ENCODE data around the gene FAM219B. TPM values are rescaled to one million over a fixed set of nuclear protein-coding genes. Genes with fewer than 3 reads are reported as not detected.

FAM219B gene
- total RNA-seq, 2 donors from 2014 or later, result 49.6 to 74.3 TPM

- peak overlapping the region; percentile 37 for H3K4me3 Mint-ChIP-seq
- DNase-seq (ENCODE audit: low spot score), result no peak
- H3K36me3 Mint-ChIP-seq, result peaks cover 4% of the 10 kb centered on the region
- H3K9me3 Mint-ChIP-seq, result no peaks in the 10 kb centered on the region
- H3K27ac Mint-ChIP-seq, result peak overlapping the region; percentile 73 to 74
- peak; percentile 69 to 72 for ATAC-seq
- peaks cover 48 to 55% of the 10 kb centered on the region in 2 donors for H3K4me1 Mint-ChIP-seq (ENCODE audit: low read depth in 2 of 2)
- H3K27me3 Mint-ChIP-seq, result no peaks in the 10 kb centered on the region
Measured at GRCh38 chr15:74863239-74864056, 43.2 kb downstream of the FAM219B start.

GRCh38 chr15:74858369-74858740 is 48.3 kb downstream of the FAM219B start:
- H3K27ac Mint-ChIP-seq, result peak overlapping the region; percentile 83 to 87
- peaks cover 1% of the 10 kb centered on the region for H3K36me3 Mint-ChIP-seq
- peaks cover 33 to 34% of the 10 kb centered on the region in 2 donors for H3K4me1 Mint-ChIP-seq (ENCODE audit: low read depth in 2 of 2)
- H3K9me3 Mint-ChIP-seq, result no peaks in the 10 kb centered on the region
- H3K27me3 Mint-ChIP-seq, result no peaks in the 10 kb centered on the region
- peak overlapping the region; percentile 67 for H3K4me3 Mint-ChIP-seq
- no peak for DNase-seq (ENCODE audit: low spot score)
- no peak for ATAC-seq

GRCh38 chr15:74857671-74858368 is 48.8 kb downstream of the FAM219B start:
- H3K4me1 Mint-ChIP-seq (ENCODE audit: low read depth in 2 of 2), result peaks cover 34 to 35% of the 10 kb centered on the region in 2 donors

GRCh38 chr15:74857082-74857655 is 49.5 kb downstream of the FAM219B start:
- DNase-seq (ENCODE audit: low spot score) (no peak), ATAC-seq (peak in 1 of 2 donors; percentile 41)
- Mint-ChIP-seq H3K27ac (peak overlapping the region; percentile 83 to 87), H3K9me3 (no peaks in the 10 kb centered on the region), H3K36me3 (peaks cover 4% of the 10 kb centered on the region), H3K4me3 (peak overlapping the region; percentile 67), H3K27me3 (no peaks in the 10 kb centered on the region), H3K4me1 (ENCODE audit: low read depth in 2 of 2) (peaks cover 34 to 35% of the 10 kb centered on the region in 2 donors)

More at GRCh38 chr15:74857671-74858368, 48.8 kb downstream of the FAM219B start:
- H3K27me3 Mint-ChIP-seq, result no peaks in the 10 kb centered on the region
- H3K36me3 Mint-ChIP-seq, result peaks cover 4% of the 10 kb centered on the region
- no peak for DNase-seq (ENCODE audit: low spot score)
- H3K27ac Mint-ChIP-seq, result peak overlapping the region; percentile 83 to 87
- no peaks in the 10 kb centered on the region for H3K9me3 Mint-ChIP-seq
- peak overlapping the region; percentile 67 for H3K4me3 Mint-ChIP-seq
- peak; percentile 83 to 91 for ATAC-seq

GRCh38 chr15:74856537-74856936 is 50.1 kb downstream of the FAM219B start:
- ATAC-seq (no peak), DNase-seq (ENCODE audit: low spot score) (no peak)
- H3K4me1 Mint-ChIP-seq (ENCODE audit: low read depth in 2 of 2), result peaks cover 34 to 35% of the 10 kb centered on the region in 2 donors
- no peaks in the 10 kb centered on the region for H3K9me3 Mint-ChIP-seq
- H3K27ac Mint-ChIP-seq, result peak overlapping the region; percentile 83 to 87
- no peaks in the 10 kb centered on the region for H3K27me3 Mint-ChIP-seq
- H3K4me3 Mint-ChIP-seq, result no peak overlapping the region
- peaks cover 4% of the 10 kb centered on the region for H3K36me3 Mint-ChIP-seq

- Mint-ChIP-seq H3K4me1 (ENCODE audit: low read depth in 2 of 2) (peaks cover 31 to 34% of the 10 kb centered on the region in 2 donors), H3K27me3 (no peaks in the 10 kb centered on the region), H3K4me3 (no peak overlapping the region), H3K27ac (peak overlapping the region in 1 of 2 donors; percentile 28), H3K9me3 (no peaks in the 10 kb centered on the region), H3K36me3 (peaks cover 4% of the 10 kb centered on the region)
- ATAC-seq (no peak), DNase-seq (ENCODE audit: low spot score) (no peak)
Measured at GRCh38 chr15:74855857-74856256, 50.8 kb downstream of the FAM219B start.

- ATAC-seq (no peak), DNase-seq (ENCODE audit: low spot score) (no peak)
- H3K27me3 Mint-ChIP-seq, result no peaks in the 10 kb centered on the region
- H3K9me3 Mint-ChIP-seq, result no peaks in the 10 kb centered on the region
- H3K4me3 Mint-ChIP-seq, result no peak overlapping the region
- peaks cover 4% of the 10 kb centered on the region for H3K36me3 Mint-ChIP-seq
- H3K27ac Mint-ChIP-seq, result no peak overlapping the region
- H3K4me1 Mint-ChIP-seq (ENCODE audit: low read depth in 2 of 2), result peaks cover 30 to 31% of the 10 kb centered on the region in 2 donors
Measured at GRCh38 chr15:74854453-74855022, 52.1 kb downstream of the FAM219B start.

- H3K9me3 Mint-ChIP-seq, result no peaks in the 10 kb centered on the region
- DNase-seq (ENCODE audit: low spot score) (no peak), ATAC-seq (no peak)
- peaks cover 5 to 12% of the 10 kb centered on the region in 2 donors for H3K4me1 Mint-ChIP-seq (ENCODE audit: low read depth in 2 of 2)
- H3K4me3 Mint-ChIP-seq, result no peak overlapping the region
- H3K27ac Mint-ChIP-seq, result no peak overlapping the region
- H3K36me3 Mint-ChIP-seq, result peaks cover 16% of the 10 kb centered on the region
- H3K27me3 Mint-ChIP-seq, result no peaks in the 10 kb centered on the region
Measured at GRCh38 chr15:74851960-74852359, 54.7 kb downstream of the FAM219B start.

GRCh38 chr15:74850393-74850792 is 56.3 kb downstream of the FAM219B start:
- Mint-ChIP-seq H3K36me3 (peaks cover 16% of the 10 kb centered on the region), H3K27me3 (no peaks in the 10 kb centered on the region), H3K4me3 (no peak overlapping the region), H3K4me1 (ENCODE audit: low read depth in 2 of 2) (peaks cover 10 to 14% of the 10 kb centered on the region in 2 donors), H3K9me3 (no peaks in the 10 kb centered on the region), H3K27ac (no peak overlapping the region)
- DNase-seq (ENCODE audit: low spot score), result no peak
- ATAC-seq, result no peak

Other genes starting within 250 kb of the FAM219B start
- gene EDC3, start 210.8 kb downstream of the FAM219B start, total RNA-seq, result 10 to 100 TPM; 69.4 to 73.0 TPM
- 1 to 10 TPM; 3.2 to 4.6 TPM for gene CYP1A1, start 181.3 kb downstream of the FAM219B start, total RNA-seq
- not detected for gene CYP1A2, start 158.0 kb downstream of the FAM219B start, total RNA-seq
- 100 to 1,000 TPM; 323 TPM for gene CSK, start 124.8 kb downstream of the FAM219B start, total RNA-seq
- 1 to 10 TPM; 3.4 to 4.9 TPM for gene LMAN1L, start 94.0 kb downstream of the FAM219B start, total RNA-seq
- gene CPLX3, start 80.2 kb downstream of the FAM219B start, total RNA-seq, result 1 to 10 TPM in 1 of 2 donors, under 1 TPM in 1; 0.43 to 1.7 TPM
- gene ULK3, start 63.7 kb downstream of the FAM219B start, total RNA-seq, result 10 to 100 TPM; 39.1 to 74.7 TPM
- gene SCAMP2, start 33.5 kb downstream of the FAM219B start, total RNA-seq, result 100 to 1,000 TPM; 109 to 111 TPM
- 10 to 100 TPM; 43.6 to 46.8 TPM for gene MPI, start 16.8 kb downstream of the FAM219B start, total RNA-seq
- 100 to 1,000 TPM; 221 to 229 TPM for gene COX5A, start 31.2 kb upstream of the FAM219B start, total RNA-seq
- gene RPP25, start 49.9 kb upstream of the FAM219B start, total RNA-seq, result 1 to 10 TPM; 1.5 to 3.6 TPM
- 1 to 10 TPM in 1 of 2 donors, under 1 TPM in 1; 0.40 to 2.7 TPM for gene SCAMP5, start 88.7 kb upstream of the FAM219B start, total RNA-seq
- gene PPCDC, start 116.7 kb upstream of the FAM219B start, total RNA-seq, result 10 to 100 TPM; 27.0 to 42.0 TPM